Stimulated activated naive CD4-positive, alpha-beta T cell (primary cell): ENCODE measurements around the gene GP1BB.
A peak's percentile ranks its signal among the peaks of the same experiment; 100 is the strongest.

Experiments used
- DNase-seq, 6 experiments: peaks; one replicate each; lab custom pipeline; 2025; lab: John Stamatoyannopoulos, UW

The GP1BB gene

GRCh38 chr22:19766511-19767426 is 43.4 kb downstream of the GP1BB start:
- peak in 5 of 6 experiments; percentile 10 to 38 (median 22) for DNase-seq

- DNase-seq = no peak
Observed at GRCh38 chr22:19767427-19768341, 44.3 kb downstream of the GP1BB start.

GRCh38 chr22:19769393-19769715 is 46.0 kb downstream of the GP1BB start:
- no peak for DNase-seq

GRCh38 chr22:19770349-19771220 is 47.2 kb downstream of the GP1BB start:
- DNase-seq = no peak

GRCh38 chr22:19772422-19772672 is 49.0 kb downstream of the GP1BB start:
- no peak for DNase-seq

GRCh38 chr22:19772673-19773469 is 49.5 kb downstream of the GP1BB start:
- DNase-seq = no peak

GRCh38 chr22:19773470-19774040 is 50.2 kb downstream of the GP1BB start:
- DNase-seq = no peak
